Progenitor cell of endocrine pancreas (in vitro differentiated cells): ENCODE results near the gene LOXHD1. TPM values are rescaled to one million over a fixed set of nuclear protein-coding genes. Genes with fewer than 3 reads are reported as not detected.
A peak's percentile ranks its signal among the peaks of the same experiment; 100 is the strongest.

ENCODE experiments used
- DNase-seq: peaks from one replicate; pipeline ENCODE4 v3.0.0; 2021; ENCODE audit warnings: low spot score; ENCODE audit not compliant: unreplicated experiment
- H3K27ac Mint-ChIP-seq: 2 replicates; pipeline ENCODE4 v1.8.0; 2021; ENCODE audit warnings: mild to moderate bottlenecking, moderate library complexity, mixed read lengths
- H3K27me3 Mint-ChIP-seq: 2 replicates; pipeline ENCODE4 v1.8.0; 2021; ENCODE audit warnings: mixed read lengths
- H3K36me3 Mint-ChIP-seq: 2 replicates; pipeline ENCODE4 v1.8.0; 2022; ENCODE audit warnings: mixed read lengths; ENCODE audit not compliant: insufficient read depth
- H3K4me1 Mint-ChIP-seq: 2 replicates; pipeline ENCODE4 v1.8.0; 2021; ENCODE audit warnings: low read depth, mixed read lengths
- H3K4me3 Mint-ChIP-seq: 2 replicates; pipeline ENCODE4 v1.8.0; 2021; ENCODE audit warnings: low read depth, mild to moderate bottlenecking, moderate library complexity, mixed read lengths
- H3K9me3 Mint-ChIP-seq: 2 replicates; pipeline ENCODE4 v1.8.0; 2021; ENCODE audit warnings: low read depth, mixed read lengths
- CTCF ChIP-seq: fragments of 200-600 bp; sonication (generic); IDR thresholded peaks from one replicate; pipeline ENCODE4 v1.5.0; 2021; ENCODE audit warnings: antibody characterized with exemption, mild to moderate bottlenecking; ENCODE audit not compliant: unreplicated experiment
- total RNA-seq: library from RNA; stranded (reverse); gene quantifications from 2 replicates; pipeline ENCODE4 v1.2.1, GENCODE V29; 2021

LOXHD1 gene
- total RNA-seq, 1 donor from 2014 or later: 0.36 TPM

- H3K4me1 Mint-ChIP-seq: peaks cover 10% of the 10 kb centered on the region
- no peaks in the 10 kb centered on the region for H3K9me3 Mint-ChIP-seq
- no peak overlapping the region for H3K27ac Mint-ChIP-seq
- no peaks in the 10 kb centered on the region for H3K27me3 Mint-ChIP-seq
- DNase-seq: no peak
- no peak for TF ChIP-seq CTCF
- no peak overlapping the region for H3K4me3 Mint-ChIP-seq
- H3K36me3 Mint-ChIP-seq: peaks cover 7% of the 10 kb centered on the region
Observed at GRCh38 chr18:46435031-46435430, 222.0 kb downstream of the LOXHD1 start.

- no peak for DNase-seq
- Mint-ChIP-seq H3K9me3 (no peaks in the 10 kb centered on the region), H3K4me3 (no peak overlapping the region), H3K27ac (peak overlapping the region; percentile 12), H3K27me3 (no peaks in the 10 kb centered on the region), H3K36me3 (peaks cover 7% of the 10 kb centered on the region), H3K4me1 (peaks cover 10% of the 10 kb centered on the region)
- no peak for TF ChIP-seq CTCF
Observed at GRCh38 chr18:46434629-46435028, 222.4 kb downstream of the LOXHD1 start.

- H3K9me3 Mint-ChIP-seq: no peaks in the 10 kb centered on the region
- H3K4me3 Mint-ChIP-seq: no peak overlapping the region
- H3K4me1 Mint-ChIP-seq: peaks cover 10% of the 10 kb centered on the region
- peaks cover 7% of the 10 kb centered on the region for H3K36me3 Mint-ChIP-seq
- DNase-seq: no peak
- no peaks in the 10 kb centered on the region for H3K27me3 Mint-ChIP-seq
- no peak for TF ChIP-seq CTCF
- no peak overlapping the region for H3K27ac Mint-ChIP-seq
Observed at GRCh38 chr18:46433121-46433826, 223.7 kb downstream of the LOXHD1 start.

GRCh38 chr18:46431522-46432171 lies 225.4 kb downstream of the LOXHD1 start:
- H3K9me3 Mint-ChIP-seq: no peaks in the 10 kb centered on the region
- H3K27me3 Mint-ChIP-seq: no peaks in the 10 kb centered on the region
- no peak overlapping the region for H3K4me3 Mint-ChIP-seq
- no peak for TF ChIP-seq CTCF
- no peak for DNase-seq
- no peak overlapping the region for H3K27ac Mint-ChIP-seq
- H3K36me3 Mint-ChIP-seq: peaks cover 5% of the 10 kb centered on the region
- H3K4me1 Mint-ChIP-seq: peaks cover 10% of the 10 kb centered on the region

GRCh38 chr18:46429649-46430224 lies 227.3 kb downstream of the LOXHD1 start:
- no peak for DNase-seq
- Mint-ChIP-seq H3K9me3 (no peaks in the 10 kb centered on the region), H3K4me3 (no peak overlapping the region), H3K27me3 (no peaks in the 10 kb centered on the region), H3K27ac (peak overlapping the region; percentile 25), H3K36me3 (peaks cover 5% of the 10 kb centered on the region), H3K4me1 (peaks cover 9% of the 10 kb centered on the region)
- TF ChIP-seq CTCF: no peak
